CD4-positive, CD25-positive, alpha-beta regulatory T cell (primary cell): ENCODE data around the gene HIPK4. TPM values are rescaled to one million over a fixed set of nuclear protein-coding genes. Genes with fewer than 3 reads are reported as not detected.
"Not testable (repeated sequence)": the region's sequence is repeated elsewhere in the genome, so short reads cannot be mapped to it uniquely, and the experiment has no call there.

Experiments
- ATAC-seq, 2 donors: fragments of 150-1000 bp; cut with Tn5 transposase; one replicate each; pipeline ENCODE4 v1.10.0; 2021; ENCODE audit warnings: low read depth in 2 of 2, moderate number of reproducible peaks in 2 of 2, moderate library complexity in 1 of 2
- DNase-seq, 3 donors: peaks; one replicate each; pipeline versions ENCODE4 v3.0.0 to v3.0.0-alpha.2; 2012 to 2022; ENCODE audit warnings: mixed read lengths in 1 of 3
- H3K27ac ChIP-seq: one replicate; pipeline ENCODE4 v1.7.0; 2013; ENCODE audit warnings: mild to moderate bottlenecking, low read length; ENCODE audit not compliant: insufficient read depth, poor library complexity, severe bottlenecking
- H3K27me3 ChIP-seq: one replicate; pipeline ENCODE4 v1.7.0; 2013; ENCODE audit warnings: low read length; ENCODE audit not compliant: control insufficient read depth, insufficient read depth
- H3K36me3 ChIP-seq: one replicate; pipeline ENCODE4 v1.7.0; 2013; ENCODE audit warnings: mild to moderate bottlenecking, low read length, moderate library complexity; ENCODE audit not compliant: control insufficient read depth, insufficient read depth
- H3K4me1 ChIP-seq: 2 replicates; pipeline ENCODE4 v1.7.0; 2013; ENCODE audit warnings: mild to moderate bottlenecking, low read length; ENCODE audit not compliant: insufficient read depth, control insufficient read depth, poor library complexity, severe bottlenecking
- H3K4me3 ChIP-seq: one replicate; pipeline ENCODE4 v1.7.0; 2013; ENCODE audit warnings: low read depth, mild to moderate bottlenecking, low read length, moderate library complexity
- H3K9me3 ChIP-seq, 2 experiments: 1 replicate in 1 of 2; 2 replicates in 1 of 2; pipeline ENCODE4 v1.7.0; 2013; ENCODE audit warnings: low read length in 2 of 2, mild to moderate bottlenecking in 1 of 2, moderate library complexity in 1 of 2; ENCODE audit not compliant: control insufficient read depth in 2 of 2
- H3K27ac Mint-ChIP-seq, 3 donors: one replicate each; pipeline ENCODE4 v1.8.0; 2020 to 2022; ENCODE audit warnings: mild to moderate bottlenecking in 3 of 3, mixed read lengths in 3 of 3, moderate library complexity in 2 of 3
- H3K27me3 Mint-ChIP-seq: one replicate; pipeline ENCODE4 v1.8.0; 2022; ENCODE audit warnings: mild to moderate bottlenecking, mixed read lengths
- H3K36me3 Mint-ChIP-seq: one replicate; pipeline ENCODE4 v1.8.0; 2020; ENCODE audit warnings: mixed read lengths
- H3K4me1 Mint-ChIP-seq, 4 donors: one replicate each; pipeline ENCODE4 v1.8.0; 2020 to 2022; ENCODE audit warnings: mixed read lengths in 4 of 4, mild to moderate bottlenecking in 1 of 4
- H3K4me3 Mint-ChIP-seq, 4 donors: one replicate each; pipeline ENCODE4 v1.8.0; 2020 to 2022; ENCODE audit warnings: mild to moderate bottlenecking in 4 of 4, mixed read lengths in 4 of 4, moderate library complexity in 3 of 4
- H3K9me3 Mint-ChIP-seq, 7 donors: one replicate each; pipeline ENCODE4 v1.8.0; 2020 to 2022; ENCODE audit warnings: mixed read lengths in 7 of 7, mild to moderate bottlenecking in 3 of 7, moderate library complexity in 2 of 7
- polyA plus RNA-seq, 4 donors: library from polyadenylated mRNA; unstranded; fragments of 300-500 nt; fragmentation: Illumina TruSeq; gene quantifications; one replicate each; pipeline ENCODE4 v1.2.3, GENCODE V29; 2021
- total RNA-seq: library from RNA; stranded (reverse); gene quantifications from one replicate; pipeline ENCODE4 v1.2.3, GENCODE V29; 2022

HIPK4 gene
- total and polyA plus RNA-seq, 5 donors from 2014 or later: not detected

- ATAC-seq (no peak), DNase-seq (no peak)
- Histone ChIP-seq H3K9me3 (no peaks in the 10 kb centered on the region), H3K36me3 (peaks cover 13% of the 10 kb centered on the region), H3K27me3 (no peaks in the 10 kb centered on the region), H3K27ac (no peak overlapping the region), H3K4me1 (no peaks in the 10 kb centered on the region), H3K4me3 (no peak overlapping the region)
- Mint-ChIP-seq H3K4me1 (peaks cover 0 to 3% (median 0%) of the 10 kb centered on the region in 4 donors), H3K27me3 (no peaks in the 10 kb centered on the region), H3K4me3 (no peak overlapping the region), H3K9me3 (no peaks in the 10 kb centered on the region), H3K36me3 (peaks cover 16% of the 10 kb centered on the region), H3K27ac (no peak overlapping the region)
Measured at GRCh38 chr19:40374084-40374483, 15.9 kb downstream of the HIPK4 start.

GRCh38 chr19:40371802-40372122 lies 18.2 kb downstream of the HIPK4 start:
- Histone ChIP-seq H3K27ac (no peak overlapping the region), H3K36me3 (peaks cover 13% of the 10 kb centered on the region), H3K4me1 (no peaks in the 10 kb centered on the region), H3K4me3 (no peak overlapping the region), H3K27me3 (no peaks in the 10 kb centered on the region), H3K9me3 (no peaks in the 10 kb centered on the region)
- Mint-ChIP-seq H3K9me3 (no peaks in the 10 kb centered on the region), H3K27ac (no peak overlapping the region), H3K36me3 (peaks cover 19% of the 10 kb centered on the region), H3K4me3 (no peak overlapping the region), H3K4me1 (peaks cover 0 to 3% (median 0%) of the 10 kb centered on the region in 4 donors), H3K27me3 (no peaks in the 10 kb centered on the region)
- ATAC-seq (no peak), DNase-seq (no peak)

- no peak overlapping the region for H3K4me3 Mint-ChIP-seq
- Histone ChIP-seq H3K36me3 (peaks cover 16% of the 10 kb centered on the region), H3K27ac (no peak overlapping the region), H3K27me3 (no peaks in the 10 kb centered on the region), H3K9me3 (no peaks in the 10 kb centered on the region), H3K4me1 (no peaks in the 10 kb centered on the region), H3K4me3 (no peak overlapping the region)
- H3K36me3 Mint-ChIP-seq: peaks cover 19% of the 10 kb centered on the region
- no peaks in the 10 kb centered on the region for H3K27me3 Mint-ChIP-seq
- H3K27ac Mint-ChIP-seq: no peak overlapping the region
- peaks cover 0 to 3% (median 0%) of the 10 kb centered on the region in 4 donors for H3K4me1 Mint-ChIP-seq
- no peak for DNase-seq
- no peaks in the 10 kb centered on the region for H3K9me3 Mint-ChIP-seq
- no peak for ATAC-seq
Measured at GRCh38 chr19:40370997-40371801, 18.8 kb downstream of the HIPK4 start.

GRCh38 chr19:40370253-40370652 lies 19.7 kb downstream of the HIPK4 start:
- H3K9me3 Mint-ChIP-seq, H3K27me3 ChIP-seq, H3K4me1 Mint-ChIP-seq, H3K4me3 Mint-ChIP-seq, H3K27ac ChIP-seq, DNase-seq, H3K4me1 ChIP-seq, H3K27me3 Mint-ChIP-seq, ATAC-seq, H3K9me3 ChIP-seq, H3K4me3 ChIP-seq: not testable (repeated sequence)
- H3K36me3 Mint-ChIP-seq: peaks cover 19% of the 10 kb centered on the region
- peak overlapping the region in 1 of 3 donors; percentile 85 for H3K27ac Mint-ChIP-seq
- H3K36me3 ChIP-seq: peaks cover 19% of the 10 kb centered on the region

GRCh38 chr19:40369797-40370196 lies 20.2 kb downstream of the HIPK4 start:
- peaks cover 19% of the 10 kb centered on the region for H3K36me3 Mint-ChIP-seq
- DNase-seq (no peak), ATAC-seq (no peak)
- H3K27ac Mint-ChIP-seq: peak overlapping the region in 1 of 3 donors; percentile 85
- no peaks in the 10 kb centered on the region for H3K9me3 Mint-ChIP-seq
- no peaks in the 10 kb centered on the region for H3K27me3 ChIP-seq
- H3K4me1 ChIP-seq: peaks cover 5% of the 10 kb centered on the region
- H3K9me3 ChIP-seq: no peaks in the 10 kb centered on the region
- H3K27ac ChIP-seq: no peak overlapping the region
- H3K4me1 Mint-ChIP-seq: peaks cover 6 to 10% (median 7%) of the 10 kb centered on the region in 4 donors
- peaks cover 19% of the 10 kb centered on the region for H3K36me3 ChIP-seq
- no peak overlapping the region for H3K4me3 ChIP-seq
- no peaks in the 10 kb centered on the region for H3K27me3 Mint-ChIP-seq
- H3K4me3 Mint-ChIP-seq: no peak overlapping the region

GRCh38 chr19:40367577-40368434 lies 22.2 kb downstream of the HIPK4 start:
- H3K27ac Mint-ChIP-seq: no peak overlapping the region
- ATAC-seq (no peak), DNase-seq (no peak)
- Histone ChIP-seq H3K27ac (no peak overlapping the region), H3K4me3 (no peak overlapping the region), H3K9me3 (no peaks in the 10 kb centered on the region), H3K36me3 (peaks cover 10% of the 10 kb centered on the region), H3K4me1 (peaks cover 5% of the 10 kb centered on the region), H3K27me3 (no peaks in the 10 kb centered on the region)
- peaks cover 7 to 13% (median 11%) of the 10 kb centered on the region in 4 donors for H3K4me1 Mint-ChIP-seq
- no peak overlapping the region for H3K4me3 Mint-ChIP-seq
- H3K27me3 Mint-ChIP-seq: no peaks in the 10 kb centered on the region
- H3K9me3 Mint-ChIP-seq: no peaks in the 10 kb centered on the region
- H3K36me3 Mint-ChIP-seq: peaks cover 15% of the 10 kb centered on the region

- Histone ChIP-seq H3K4me3 (no peak overlapping the region), H3K27ac (no peak overlapping the region), H3K9me3 (no peaks in the 10 kb centered on the region), H3K36me3 (peaks cover 10% of the 10 kb centered on the region), H3K4me1 (peaks cover 5% of the 10 kb centered on the region), H3K27me3 (no peaks in the 10 kb centered on the region)
- no peak for ATAC-seq
- H3K27ac Mint-ChIP-seq: no peak overlapping the region
- DNase-seq: no peak
- peaks cover 8% of the 10 kb centered on the region for H3K36me3 Mint-ChIP-seq
- no peak overlapping the region for H3K4me3 Mint-ChIP-seq
- no peaks in the 10 kb centered on the region for H3K9me3 Mint-ChIP-seq
- peaks cover 7 to 17% (median 11%) of the 10 kb centered on the region in 4 donors for H3K4me1 Mint-ChIP-seq
- H3K27me3 Mint-ChIP-seq: no peaks in the 10 kb centered on the region
Measured at GRCh38 chr19:40366697-40367561, 23.1 kb downstream of the HIPK4 start.
